ENCODE data around the gene SLC44A2. TPM values are rescaled to one million over a fixed set of nuclear protein-coding genes. Genes with fewer than 3 reads are reported as not detected.

SLC44A2 gene
- total RNA-seq, 1 experiment from 2014 or later = 31.5 TPM

GRCh38 chr19:10681658-10682057 is 56.3 kb downstream of the SLC44A2 start:
- H3K9me3 ChIP-seq (ENCODE audit: control insufficient read depth, insufficient read depth, low read depth, low read length) = no peaks in the 10 kb centered on the region
- no peak overlapping the region for H3K4me3 ChIP-seq (ENCODE audit: low read depth in 2 of 2, low read length in 2 of 2)
- no peaks in the 10 kb centered on the region for H3K4me1 ChIP-seq (ENCODE audit: control insufficient read depth, insufficient read depth, low read length)
- DNase-seq (ENCODE audit: low read depth, low spot score) (no peak), ATAC-seq (no peak)
- TF ChIP-seq SIN3A (IDR thresholded peaks at IDR 0.05; ENCODE audit: borderline replicate concordance, insufficient read depth, low read depth, low read length) = no peak
- no peak for TF ChIP-seq POLR2AphosphoS5 (IDR thresholded peaks at IDR 0.05; ENCODE audit: low read depth, low read length)
- TF ChIP-seq REST (IDR thresholded peaks at IDR 0.05; ENCODE audit: insufficient read depth in 1 of 2, low read depth in 2 of 2, low read length in 1 of 2) = no peak
- TF ChIP-seq TCF7L2 (IDR thresholded peaks at IDR 0.05; ENCODE audit: low read depth, low read length) = no peak
- no peak for TF ChIP-seq CTCF (IDR thresholded peaks at IDR 0.05)
- in situ Hi-C loops (cut with HindIII; ENCODE audit: low pct_unique_long_range_greater_than_20kb, low sequenced_read_pairs) (no loop called here), intact Hi-C loops (cut with micrococcal nuclease; ENCODE audit: unreplicated experiment) (no loop called here)
- ChIA-PET CTCF (no interaction called here), POLR2A (no interaction called here)
- TSS peak; percentile 66 for BruUV-seq (replicated peaks)
- H3K27me3 ChIP-seq (ENCODE audit: control insufficient read depth, insufficient read depth, low read length) = no peaks in the 10 kb centered on the region
- no peak overlapping the region for H3K27ac ChIP-seq (ENCODE audit: low read length)
- peaks cover 27% of the 10 kb centered on the region for H3K36me3 ChIP-seq (ENCODE audit: control insufficient read depth, insufficient read depth, low read length)

- BruUV-seq (replicated peaks) = no TSS peak
- no peak overlapping the region for H3K4me3 ChIP-seq (ENCODE audit: low read depth in 2 of 2, low read length in 2 of 2)
- H3K4me1 ChIP-seq (ENCODE audit: control insufficient read depth, insufficient read depth, low read length) = no peaks in the 10 kb centered on the region
- intact Hi-C loops (cut with micrococcal nuclease; ENCODE audit: unreplicated experiment) (no loop called here), in situ Hi-C loops (cut with HindIII; ENCODE audit: low pct_unique_long_range_greater_than_20kb, low sequenced_read_pairs) (no loop called here)
- ATAC-seq (0 out of 2 replicates have a peak, but pooled peaks have one; percentile 40), DNase-seq (ENCODE audit: low read depth, low spot score) (no peak)
- CTCF ChIA-PET = no interaction called here
- peaks cover 26% of the 10 kb centered on the region for H3K36me3 ChIP-seq (ENCODE audit: control insufficient read depth, insufficient read depth, low read length)
- POLR2A ChIA-PET = no interaction called here
- H3K9me3 ChIP-seq (ENCODE audit: control insufficient read depth, insufficient read depth, low read depth, low read length) = no peaks in the 10 kb centered on the region
- no peak for TF ChIP-seq SIN3A (IDR thresholded peaks at IDR 0.05; ENCODE audit: borderline replicate concordance, insufficient read depth, low read depth, low read length)
- no peak for TF ChIP-seq TCF7L2 (IDR thresholded peaks at IDR 0.05; ENCODE audit: low read depth, low read length)
- TF ChIP-seq POLR2AphosphoS5 (IDR thresholded peaks at IDR 0.05; ENCODE audit: low read depth, low read length) = no peak
- TF ChIP-seq CTCF (IDR thresholded peaks at IDR 0.05) = no peak
- TF ChIP-seq REST (IDR thresholded peaks at IDR 0.05; ENCODE audit: insufficient read depth in 1 of 2, low read depth in 2 of 2, low read length in 1 of 2) = no peak
- no peaks in the 10 kb centered on the region for H3K27me3 ChIP-seq (ENCODE audit: control insufficient read depth, insufficient read depth, low read length)
- H3K27ac ChIP-seq (ENCODE audit: low read length) = no peak overlapping the region
Observed at GRCh38 chr19:10682397-10683063, 57.2 kb downstream of the SLC44A2 start.
